Endodermal cell (in vitro differentiated cells): ENCODE results near the gene KNL1. TPM values are rescaled to one million over a fixed set of nuclear protein-coding genes. Genes with fewer than 3 reads are reported as not detected.
"Not testable (repeated sequence)": the region's sequence is repeated elsewhere in the genome, so short reads cannot be mapped to it uniquely, and the experiment has no call there.

Experiments
- DNase-seq: peaks from one replicate; pipeline ENCODE4 v3.0.0-alpha.2; 2017
- H3K27ac ChIP-seq: 2 replicates; pipeline ENCODE4 v1.5.1; 2013; ENCODE audit warnings: mild to moderate bottlenecking, low read depth, low read length, moderate library complexity
- H3K27me3 ChIP-seq: 2 replicates; pipeline ENCODE4 v1.6.1; 2013; ENCODE audit warnings: mild to moderate bottlenecking, low read length, moderate library complexity; ENCODE audit not compliant: insufficient read depth, control insufficient read depth, poor library complexity, severe bottlenecking
- H3K36me3 ChIP-seq: 2 replicates; pipeline ENCODE4 v1.7.0; 2013; ENCODE audit warnings: mild to moderate bottlenecking, low read length, moderate library complexity; ENCODE audit not compliant: control insufficient read depth, insufficient read depth
- H3K4me1 ChIP-seq: one replicate; pipeline ENCODE4 v1.7.0; 2013; ENCODE audit warnings: low read length; ENCODE audit not compliant: control insufficient read depth, insufficient read depth
- H3K4me3 ChIP-seq: 2 replicates; pipeline ENCODE4 v1.5.1; 2013; ENCODE audit warnings: mild to moderate bottlenecking, low read length, moderate library complexity
- H3K9ac ChIP-seq: 2 replicates; pipeline ENCODE4 v1.6.1; 2013; ENCODE audit warnings: mild to moderate bottlenecking, low read length, moderate library complexity; ENCODE audit not compliant: poor library complexity, severe bottlenecking; ENCODE audit errors: extremely low read depth
- H3K9me3 ChIP-seq: 2 replicates; pipeline ENCODE4 v1.6.1; 2013; ENCODE audit warnings: mild to moderate bottlenecking, low read length, moderate library complexity; ENCODE audit not compliant: control insufficient read depth
- H3K27ac Mint-ChIP-seq: 2 replicates; pipeline ENCODE4 v1.8.0; 2020; ENCODE audit warnings: mixed read lengths
- H3K27me3 Mint-ChIP-seq: 2 replicates; pipeline ENCODE4 v1.8.0; 2021; ENCODE audit warnings: mild to moderate bottlenecking, mixed read lengths; ENCODE audit not compliant: insufficient read depth
- H3K36me3 Mint-ChIP-seq: 2 replicates; pipeline ENCODE4 v1.8.0; 2020; ENCODE audit warnings: low read depth, mixed read lengths
- H3K4me1 Mint-ChIP-seq: 2 replicates; pipeline ENCODE4 v1.8.0; 2020; ENCODE audit warnings: mixed read lengths
- H3K4me3 Mint-ChIP-seq: 2 replicates; pipeline ENCODE4 v1.8.0; 2020; ENCODE audit warnings: mild to moderate bottlenecking, moderate library complexity, mixed read lengths
- H3K9me3 Mint-ChIP-seq: 2 replicates; pipeline ENCODE4 v1.8.0; 2020; ENCODE audit warnings: mild to moderate bottlenecking, mixed read lengths
- CTCF ChIP-seq: fragments of 200-600 bp; sonication (generic); conservative IDR thresholded peaks from 2 replicates; pipeline ENCODE4 v1.5.0; 2021; ENCODE audit warnings: antibody characterized with exemption, mild to moderate bottlenecking
- WGBS, 2 experiments: methylation state at CpG; one replicate each; pipeline versions ENCODE4 v1.1.5 to v1.1.7; 2013; ENCODE audit warnings: missing lambda C conversion rate in 2 of 2, mixed read lengths in 1 of 2; ENCODE audit not compliant: insufficient coverage in 1 of 2, insufficient read length in 1 of 2; 5-methylcytosine and 5-hydroxymethylcytosine counted together
- total RNA-seq, 2 donors: library from RNA; stranded (reverse); fragmentation: NEBNext Ultra II Directional in 1 of 2; extraction: Animal tissue kit (Norgen Biotek cat#: 25700) in 1 of 2; gene quantifications; 2 replicates in 1 of 2; 3 replicates in 1 of 2; pipeline ENCODE4 v1.2.1, GENCODE V29; 2021

The KNL1 gene
- total RNA-seq, 2 donors from 2014 or later: 17.6 to 32.6 TPM

GRCh38 chr15:40578892-40579291 is 15.2 kb upstream of the KNL1 start:
- no peak overlapping the region for H3K4me3 Mint-ChIP-seq
- H3K27ac Mint-ChIP-seq: no peak overlapping the region
- no peaks in the 10 kb centered on the region for H3K27me3 Mint-ChIP-seq
- no peak for TF ChIP-seq CTCF
- H3K9me3 Mint-ChIP-seq: peaks cover 9% of the 10 kb centered on the region
- peaks cover 10% of the 10 kb centered on the region for H3K36me3 ChIP-seq
- H3K36me3 Mint-ChIP-seq: peaks cover 15% of the 10 kb centered on the region
- H3K9ac ChIP-seq: no peak overlapping the region
- H3K4me1 Mint-ChIP-seq: no peaks in the 10 kb centered on the region
- no peak overlapping the region for H3K27ac ChIP-seq
- H3K27me3 ChIP-seq: no peaks in the 10 kb centered on the region
- H3K4me3 ChIP-seq: no peak overlapping the region
- WGBS, 2 experiments: 83% methylated on average over 3 of the region's 4 CpGs; no CpG with 5 or more reads in 1 of the 2 experiments
- H3K4me1 ChIP-seq: no peaks in the 10 kb centered on the region
- no peak for DNase-seq
- H3K9me3 ChIP-seq: no peaks in the 10 kb centered on the region

GRCh38 chr15:40581796-40582195 is 12.3 kb upstream of the KNL1 start:
- H3K27ac Mint-ChIP-seq: not testable (repeated sequence)
- WGBS, 2 experiments: 64 to 68% methylated on average over 2 of the region's 2 CpGs

GRCh38 chr15:40582726-40583246 is 11.3 kb upstream of the KNL1 start:
- no peak overlapping the region for H3K4me3 ChIP-seq
- Mint-ChIP-seq H3K4me3 (no peak overlapping the region), H3K27ac (no peak overlapping the region), H3K36me3 (peaks cover 2% of the 10 kb centered on the region), H3K4me1 (no peaks in the 10 kb centered on the region), H3K27me3 (peaks cover 2% of the 10 kb centered on the region), H3K9me3 (peaks cover 9% of the 10 kb centered on the region)
- no peaks in the 10 kb centered on the region for H3K9me3 ChIP-seq
- no peak overlapping the region for H3K27ac ChIP-seq
- no peak for TF ChIP-seq CTCF
- no peak overlapping the region for H3K9ac ChIP-seq
- H3K27me3 ChIP-seq: no peaks in the 10 kb centered on the region
- no peaks in the 10 kb centered on the region for H3K36me3 ChIP-seq
- 93 to 94% methylated on average over 7 to 8 of the region's 8 CpGs for WGBS, 2 experiments
- peak; percentile 54 for DNase-seq
- no peaks in the 10 kb centered on the region for H3K4me1 ChIP-seq

More at GRCh38 chr15:40581796-40582195, 12.3 kb upstream of the KNL1 start:
- not testable (repeated sequence) for H3K27me3 ChIP-seq, H3K4me1 ChIP-seq, H3K9me3 ChIP-seq, H3K36me3 ChIP-seq, DNase-seq, H3K9ac ChIP-seq, H3K4me3 ChIP-seq, H3K36me3 Mint-ChIP-seq, H3K27ac ChIP-seq, H3K4me1 Mint-ChIP-seq, H3K4me3 Mint-ChIP-seq, H3K9me3 Mint-ChIP-seq, H3K27me3 Mint-ChIP-seq

- H3K27me3 ChIP-seq: peaks cover 6% of the 10 kb centered on the region
- no peak overlapping the region for H3K27ac ChIP-seq
- no peak overlapping the region for H3K9ac ChIP-seq
- no peaks in the 10 kb centered on the region for H3K4me1 Mint-ChIP-seq
- H3K27me3 Mint-ChIP-seq: peaks cover 5% of the 10 kb centered on the region
- no peaks in the 10 kb centered on the region for H3K9me3 ChIP-seq
- H3K4me3 ChIP-seq: no peak overlapping the region
- no peak overlapping the region for H3K27ac Mint-ChIP-seq
- no peaks in the 10 kb centered on the region for H3K36me3 Mint-ChIP-seq
- H3K4me3 Mint-ChIP-seq: no peak overlapping the region
- no peaks in the 10 kb centered on the region for H3K36me3 ChIP-seq
- peaks cover 2% of the 10 kb centered on the region for H3K9me3 Mint-ChIP-seq
- DNase-seq: no peak
- no peak for TF ChIP-seq CTCF
- no peaks in the 10 kb centered on the region for H3K4me1 ChIP-seq
- WGBS, 2 experiments: 43 to 44% methylated on average over 2 of the region's 2 CpGs
Observed at GRCh38 chr15:40584191-40584590, 9.9 kb upstream of the KNL1 start.
